ENCODE data around the gene ASAP3. TPM values are rescaled to one million over a fixed set of nuclear protein-coding genes. Genes with fewer than 3 reads are reported as not detected.
A peak's percentile ranks its signal among the peaks of the same experiment; 100 is the strongest.

ASAP3 gene
- total and polyA plus RNA-seq, 2 of the 13 experiments (the other 11 are each of a cell fraction or from before 2014, with no cell fraction given) = 32.6 to 37.0 TPM

GRCh38 chr1:23478896-23479665, 4.9 kb downstream of the ASAP3 start (continued):
- TF ChIP-seq CEBPZ (IDR thresholded peaks at IDR 0.05; ENCODE audit: low read length) = no peak
- peak; percentile 92 for TF ChIP-seq CEBPG (CRISPR knock-in tag; IDR thresholded peaks at IDR 0.05)
- no peak for TF ChIP-seq SNAPC2 (CRISPR knock-in tag; IDR thresholded peaks at IDR 0.05)
- TF ChIP-seq AHDC1 (CRISPR knock-in tag; IDR thresholded peaks at IDR 0.05; ENCODE audit: borderline replicate concordance) = no peak
- no peak for TF ChIP-seq ZFP41 (CRISPR knock-in tag; IDR thresholded peaks at IDR 0.05; ENCODE audit: borderline replicate concordance)
- TF ChIP-seq ZNF510 (CRISPR knock-in tag; IDR thresholded peaks at IDR 0.05; ENCODE audit: low read depth) = no peak
- TF ChIP-seq ZBTB38 (CRISPR knock-in tag; IDR thresholded peaks at IDR 0.05) = no peak
- TF ChIP-seq NR3C1 (CRISPR knock-in tag; IDR thresholded peaks at IDR 0.05) = no peak
- TF ChIP-seq TOE1 (CRISPR knock-in tag; IDR thresholded peaks at IDR 0.05) = no peak
- TF ChIP-seq TRAFD1 (CRISPR knock-in tag; IDR thresholded peaks at IDR 0.05; ENCODE audit: borderline replicate concordance) = no peak
- no peak for TF ChIP-seq MLXIP (CRISPR knock-in tag; IDR thresholded peaks at IDR 0.05; ENCODE audit: borderline replicate concordance)
- TF ChIP-seq ELF3 (CRISPR knock-in tag; IDR thresholded peaks at IDR 0.05) = peak; percentile 72
- TF ChIP-seq ZBTB1 (CRISPR knock-in tag; IDR thresholded peaks at IDR 0.05; ENCODE audit: borderline replicate concordance) = no peak
- no peak for TF ChIP-seq ZNF674 (CRISPR knock-in tag; IDR thresholded peaks at IDR 0.05; ENCODE audit: low read depth)
- TF ChIP-seq ZKSCAN5 (CRISPR knock-in tag; IDR thresholded peaks at IDR 0.05) = no peak

Measured in HepG2 (cell line).